Right lung (tissue), 5 donors: Measurements from ENCODE around the gene PAQR6. TPM values are rescaled to one million over a fixed set of nuclear protein-coding genes. Genes with fewer than 3 reads are reported as not detected.
A peak's percentile ranks its signal among the peaks of the same experiment; 100 is the strongest.
"Not testable (repeated sequence)": the region's sequence is repeated elsewhere in the genome, so short reads cannot be mapped to it uniquely, and the experiment has no call there.

ENCODE experiments used
- DNase-seq, 2 donors: peaks; one replicate each; pipeline ENCODE4 v3.0.0-alpha.2; 2013
- polyA plus RNA-seq, 5 donors: library from polyadenylated mRNA; unstranded; fragments of 120-200 nt; gene quantifications; one replicate each; pipeline versions ENCODE4 v1.2.1 to v1.2.3, GENCODE V29; 2013; ENCODE audit warnings: inconsistent platforms in 1 of 5, low replicate concordance in 1 of 5; ENCODE audit not compliant: insufficient read length in 5 of 5, insufficient read depth in 1 of 5

Gene PAQR6
- polyA plus RNA-seq, 5 donors: 2.4 to 4.0 (median 3.3) TPM

DNA sequence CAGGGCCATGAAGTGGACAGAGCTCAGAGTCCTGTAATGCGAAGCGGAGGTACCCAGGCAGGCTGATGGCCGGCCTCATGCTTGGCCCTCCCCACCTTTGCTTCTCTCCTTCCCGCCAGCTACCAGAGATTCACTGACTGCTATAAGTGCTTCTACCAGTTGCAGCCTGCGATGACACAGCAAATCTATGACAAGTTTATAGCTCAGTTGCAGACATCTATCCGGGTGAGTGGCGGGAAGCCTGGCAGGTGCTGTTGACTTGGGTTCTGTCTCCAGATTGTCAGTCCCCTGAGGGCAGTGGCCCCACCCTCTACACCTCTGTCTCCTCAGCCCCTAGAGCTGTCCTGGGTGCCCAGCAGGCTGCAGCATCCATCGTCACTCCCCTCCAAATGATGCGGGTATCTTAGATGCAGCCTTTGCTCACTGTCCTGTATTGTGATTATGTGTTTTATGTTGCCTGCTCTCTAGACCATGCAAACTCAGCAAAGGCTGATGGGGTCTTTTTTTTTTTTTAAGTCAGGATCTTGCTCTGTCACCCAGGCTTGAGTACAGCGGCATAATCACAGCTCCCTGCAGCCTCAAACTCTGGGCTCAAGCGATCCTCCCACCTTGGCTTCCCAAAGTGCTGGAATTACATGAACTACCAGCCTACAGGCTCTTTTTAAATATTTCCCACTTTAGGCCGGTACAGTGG, 15.5 kb downstream of the PAQR6 start:
- DNase-seq: no peak

GRCh38 chr1:156230473-156230837, 17.4 kb downstream of the PAQR6 start:
- no peak for DNase-seq

DNA sequence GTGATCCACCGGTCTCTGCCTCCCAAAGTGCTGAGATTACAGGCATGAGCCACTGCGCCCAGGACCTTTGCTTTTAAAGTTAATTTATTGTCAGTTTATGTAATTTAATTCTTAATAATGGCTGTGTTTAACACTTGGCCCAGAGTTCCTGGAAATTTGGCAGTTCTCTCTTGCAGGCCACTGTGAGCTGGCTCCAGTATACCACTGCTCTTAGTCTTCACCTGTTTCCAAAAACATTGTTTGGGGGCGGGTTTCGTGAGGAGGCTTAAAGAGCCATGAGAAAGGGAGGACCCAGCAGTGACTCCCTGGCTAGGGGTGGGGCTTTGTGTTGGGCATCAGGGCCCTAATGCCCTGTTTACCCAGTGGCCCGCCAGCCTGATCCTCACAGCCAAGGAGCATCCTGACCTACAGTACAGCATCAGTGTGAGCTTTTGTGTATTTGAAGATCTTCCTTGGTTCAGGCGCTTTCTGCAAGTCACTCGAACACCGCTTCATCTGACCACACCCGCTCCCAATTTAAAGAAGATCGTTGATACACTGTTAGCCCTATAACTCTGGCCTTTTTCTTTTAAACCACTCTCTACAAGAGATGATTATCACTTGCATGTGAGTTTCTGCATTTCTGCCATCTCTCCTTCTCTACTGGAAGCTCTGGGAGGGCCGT, 17.9 kb downstream of the PAQR6 start:
- no peak for DNase-seq

- no peak for DNase-seq
Measured at GRCh38 chr1:156228501-156228900, 19.4 kb downstream of the PAQR6 start.

DNA sequence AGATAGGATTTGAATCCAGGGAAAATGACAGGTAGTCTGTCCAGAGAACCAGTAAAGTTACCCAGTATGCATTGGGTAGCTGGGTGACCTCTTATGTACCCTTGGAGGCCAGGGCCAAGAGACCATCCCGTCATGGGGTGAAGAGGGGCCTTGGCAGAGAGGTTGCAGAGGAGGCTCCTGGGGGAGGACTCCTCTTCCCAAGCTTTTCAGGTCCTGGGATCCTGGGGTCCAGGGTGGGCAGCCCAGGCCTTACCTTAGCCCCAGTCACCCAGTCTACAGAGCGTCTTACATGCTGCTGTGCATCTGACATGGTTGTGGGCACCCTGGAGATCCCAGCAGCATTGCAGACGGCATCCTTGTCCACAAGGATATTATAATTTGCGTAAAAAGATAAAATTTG, 21.1 kb downstream of the PAQR6 start:
- no peak for DNase-seq

DNA sequence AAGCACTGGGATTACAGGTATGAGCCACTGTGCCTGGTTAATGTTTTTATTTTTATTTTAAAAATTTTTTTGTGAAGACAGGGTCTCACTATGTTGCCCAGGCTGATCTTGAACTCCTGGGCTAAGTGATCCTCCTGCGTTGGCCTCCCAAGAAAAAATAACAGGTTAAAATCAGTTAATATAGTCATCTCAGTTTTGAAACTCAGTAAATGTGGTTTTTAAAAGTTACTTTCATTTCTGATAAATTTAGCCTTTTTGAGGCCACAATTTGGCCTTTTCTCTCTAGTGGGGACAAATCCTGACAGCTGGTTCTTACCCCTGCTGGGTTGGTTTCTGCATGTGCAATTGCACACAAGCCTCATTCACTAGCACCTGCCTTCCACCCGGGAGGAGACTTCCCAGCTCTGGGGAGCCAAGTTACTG, 21.7 kb downstream of the PAQR6 start:
- no peak for DNase-seq

DNA sequence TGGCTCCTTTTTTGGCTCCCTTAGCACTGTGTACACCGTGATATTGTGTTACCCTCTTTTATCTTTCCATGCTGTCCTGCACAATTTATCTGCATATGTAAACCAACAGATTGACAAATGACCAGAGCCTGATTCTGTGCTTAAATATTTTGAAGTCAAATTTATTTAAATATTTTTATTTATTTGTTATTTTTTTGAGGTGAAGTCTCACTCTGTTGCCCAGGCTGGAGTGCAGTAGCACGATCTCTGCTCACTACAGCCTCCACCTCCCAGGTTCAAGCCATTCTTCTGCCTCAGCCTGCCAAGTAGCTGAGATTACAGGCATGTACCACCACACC, 22.2 kb downstream of the PAQR6 start:
- no peak for DNase-seq

- no peak for DNase-seq
Measured at GRCh38 chr1:156221986-156222692, 25.7 kb downstream of the PAQR6 start.

- no peak for DNase-seq
Measured at GRCh38 chr1:156220226-156220625, 27.6 kb downstream of the PAQR6 start.

- no peak for DNase-seq
Measured at GRCh38 chr1:156217871-156218270, 30.0 kb downstream of the PAQR6 start.

DNA sequence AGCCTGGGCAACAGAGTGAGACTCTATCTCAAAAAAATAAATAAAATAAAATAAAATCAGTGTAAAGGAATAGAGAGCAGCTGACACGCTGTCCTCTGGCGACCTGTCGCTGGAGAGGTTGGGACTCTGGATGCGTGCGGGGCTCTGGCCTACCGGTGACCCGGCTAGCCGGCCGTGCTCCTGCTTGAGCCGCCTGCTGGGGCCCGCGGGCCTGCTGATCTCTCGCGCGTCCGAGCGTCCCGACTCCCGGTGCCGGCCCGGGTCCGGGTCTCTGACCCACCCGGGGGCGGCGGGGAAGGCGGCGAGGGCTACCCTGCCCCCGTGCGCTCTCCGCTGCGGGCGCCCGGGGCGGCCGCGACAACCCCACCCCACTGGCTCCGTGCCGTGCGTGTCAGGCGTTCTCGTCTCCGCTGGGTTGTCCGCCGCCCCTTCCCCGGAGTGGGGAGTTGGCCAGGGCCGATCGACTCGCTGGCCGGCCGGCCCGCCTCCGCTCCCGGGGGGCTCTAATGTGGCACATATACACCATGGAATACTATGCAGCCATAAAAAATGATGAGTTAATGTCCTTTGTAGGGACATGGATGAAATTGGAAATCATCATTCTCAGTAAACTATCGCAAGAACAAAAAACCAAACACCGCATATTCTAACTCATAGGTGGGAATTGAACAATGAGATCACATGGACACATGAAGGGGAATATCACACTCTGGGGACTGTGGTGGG, 31.3 kb downstream of the PAQR6 start:
- DNase-seq: not testable (repeated sequence)

DNA sequence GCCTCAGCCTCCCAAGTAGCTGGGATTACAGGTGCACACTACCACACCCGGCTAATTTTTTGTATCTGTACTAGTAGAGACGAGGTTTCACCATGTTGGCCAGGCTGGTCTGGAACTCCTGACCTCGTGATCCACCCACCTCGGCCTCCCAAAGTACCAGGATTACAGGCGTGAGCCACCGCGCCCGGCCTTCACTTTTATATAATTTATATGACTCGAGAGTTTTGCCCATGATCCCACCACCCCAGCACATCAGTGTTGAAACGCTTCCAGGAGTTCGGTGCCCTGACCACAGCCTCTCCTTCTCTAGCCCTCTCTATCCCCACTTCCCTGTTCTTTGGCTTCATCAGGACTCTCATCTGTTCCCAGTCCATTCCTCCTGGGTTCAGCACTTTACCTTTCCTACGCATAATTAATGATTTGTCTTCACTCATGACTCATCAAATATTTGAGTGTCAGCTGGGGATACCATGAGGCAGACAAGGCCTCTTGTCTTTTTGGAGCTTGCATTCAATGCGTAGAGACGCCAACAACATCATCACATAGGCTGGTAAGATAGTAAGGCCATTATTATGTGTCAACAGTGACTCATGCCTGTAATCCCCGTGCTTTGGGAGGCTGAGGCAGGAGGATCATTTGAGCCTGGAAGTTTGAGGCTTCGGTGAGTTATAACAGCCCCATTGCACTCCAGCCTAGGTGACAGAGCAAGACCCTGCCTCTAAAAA, 33.7 kb downstream of the PAQR6 start:
- DNase-seq: no peak

- no peak for DNase-seq
Measured at GRCh38 chr1:156213644-156213966, 34.3 kb downstream of the PAQR6 start.

DNA sequence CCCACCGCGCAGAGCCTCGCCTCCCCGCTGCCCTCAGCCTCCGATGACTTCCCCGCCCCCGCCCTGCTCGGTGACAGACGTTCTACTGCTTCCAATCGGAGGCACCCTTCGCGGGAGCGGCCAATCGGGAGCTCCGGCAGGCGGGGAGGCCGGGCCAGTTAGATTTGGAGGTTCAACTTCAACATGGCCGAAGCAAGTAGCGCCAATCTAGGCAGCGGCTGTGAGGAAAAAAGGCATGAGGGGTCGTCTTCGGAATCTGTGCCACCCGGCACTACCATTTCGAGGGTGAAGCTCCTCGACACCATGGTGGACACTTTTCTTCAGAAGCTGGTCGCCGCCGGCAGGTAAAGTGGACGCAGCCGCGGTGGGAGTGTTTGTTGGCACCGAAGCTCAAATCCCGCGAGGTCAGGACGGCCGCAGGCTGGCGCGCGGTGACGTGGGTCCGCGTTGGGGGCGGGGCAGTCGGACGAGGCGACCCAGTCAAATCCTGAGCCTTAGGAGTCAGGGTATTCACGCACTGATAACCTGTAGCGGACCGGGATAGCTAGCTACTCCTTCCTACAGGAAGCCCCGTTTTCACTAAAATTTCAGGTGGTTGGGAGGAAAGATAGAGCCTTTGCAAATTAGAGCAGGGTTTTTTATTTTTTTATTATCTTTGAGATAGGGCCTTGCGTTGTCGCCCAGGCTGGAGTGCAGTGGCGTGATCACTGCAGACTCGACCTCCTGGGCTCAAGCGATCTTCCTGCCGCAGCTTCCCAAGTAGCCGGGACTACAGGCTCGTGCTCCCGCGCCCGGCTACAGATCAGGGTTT, 34.8 kb downstream of the PAQR6 start, which contains the start of gene PMF1:
PMF1 (plus strand) TSS at position 175 of the 811 bp plus-strand sequence; CDS start at position 184, 9 bp downstream.
- peak; percentile 97 for DNase-seq

GRCh38 chr1:156212130-156212529, 35.7 kb downstream of the PAQR6 start:
- DNase-seq: no peak

DNA sequence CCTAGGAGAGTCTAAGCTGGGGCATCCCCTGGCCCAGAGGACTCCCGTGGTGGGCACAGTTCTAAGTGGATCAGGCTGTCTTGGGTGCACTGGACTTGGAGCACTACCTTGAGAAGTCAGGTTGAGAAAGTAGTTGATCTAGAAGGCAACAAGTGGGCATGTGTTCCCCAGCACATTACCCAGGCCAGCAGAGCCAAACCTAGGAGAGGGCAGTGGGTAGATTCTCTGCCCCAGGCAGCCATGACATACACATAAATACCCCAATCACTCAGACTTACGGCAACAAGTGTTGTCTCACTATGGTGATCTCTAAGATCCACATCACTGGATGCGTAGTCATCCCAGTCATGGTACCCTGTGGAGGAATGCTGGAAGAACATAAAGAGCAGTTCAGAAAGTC, 36.6 kb downstream of the PAQR6 start:
- no peak for DNase-seq

GRCh38 chr1:156204686-156205085, 43.2 kb downstream of the PAQR6 start:
- no peak for DNase-seq

- no peak for DNase-seq
Measured at GRCh38 chr1:156203331-156203730, 44.5 kb downstream of the PAQR6 start.

- no peak for DNase-seq
Measured at GRCh38 chr1:156200044-156200443, 47.8 kb downstream of the PAQR6 start.

GRCh38 chr1:156198831-156199349, 49.0 kb downstream of the PAQR6 start:
- no peak for DNase-seq

GRCh38 chr1:156196445-156196844, 51.4 kb downstream of the PAQR6 start:
- no peak for DNase-seq
